Myocyte (in vitro differentiated cells): ENCODE data around the gene LSS. TPM values are rescaled to one million over a fixed set of nuclear protein-coding genes. Genes with fewer than 3 reads are reported as not detected.
"Not testable (repeated sequence)": the region's sequence is repeated elsewhere in the genome, so short reads cannot be mapped to it uniquely, and the experiment has no call there.

Experiments used
- DNase-seq: peaks from one replicate; pipeline ENCODE4 v3.0.0-alpha.2; 2012; ENCODE audit warnings: low read depth
- total RNA-seq: library from RNA; depleted of rRNA; stranded (reverse); fragments of >200 nt; gene quantifications from 2 replicates; pipeline ENCODE4 v1.2.3, GENCODE V29; 2014

The LSS gene
- total RNA-seq, 1 donor from 2014 or later, result 211 TPM

- no peak for DNase-seq
These were observed 86.6 kb downstream of the LSS start for GRCh38 chr21:46141767-46142581.

DNA sequence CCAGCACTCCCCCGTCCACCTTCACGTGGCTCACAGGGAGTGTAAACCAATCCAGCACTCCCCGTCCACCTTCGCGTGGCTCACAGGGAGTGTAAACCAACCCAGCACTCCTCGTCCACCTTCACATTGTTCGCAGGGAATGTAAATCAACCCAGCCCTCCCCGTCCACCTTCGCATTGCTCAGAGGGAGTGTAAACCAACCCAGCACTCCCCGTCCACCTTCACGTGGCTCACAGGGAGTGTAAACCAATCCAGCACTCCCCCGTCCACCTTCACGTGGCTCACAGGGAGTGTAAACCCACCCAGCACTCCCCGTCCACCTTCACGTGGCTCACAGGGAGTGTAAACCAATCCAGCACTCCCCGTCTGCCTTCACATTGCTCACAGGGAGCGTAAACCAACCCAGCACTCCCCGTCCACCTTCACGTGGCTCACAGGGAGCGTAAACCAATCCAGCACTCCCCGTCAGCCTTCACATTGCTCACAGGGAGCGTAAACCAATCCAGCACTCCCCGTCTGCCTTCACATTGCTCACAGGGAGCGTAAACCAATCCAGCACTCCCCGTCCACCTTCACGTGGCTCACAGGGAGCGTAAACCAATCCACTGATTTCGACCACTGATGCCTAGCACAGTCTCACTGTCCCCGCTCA, 88.1 kb downstream of the LSS start:
- DNase-seq, result not testable (repeated sequence)

DNA sequence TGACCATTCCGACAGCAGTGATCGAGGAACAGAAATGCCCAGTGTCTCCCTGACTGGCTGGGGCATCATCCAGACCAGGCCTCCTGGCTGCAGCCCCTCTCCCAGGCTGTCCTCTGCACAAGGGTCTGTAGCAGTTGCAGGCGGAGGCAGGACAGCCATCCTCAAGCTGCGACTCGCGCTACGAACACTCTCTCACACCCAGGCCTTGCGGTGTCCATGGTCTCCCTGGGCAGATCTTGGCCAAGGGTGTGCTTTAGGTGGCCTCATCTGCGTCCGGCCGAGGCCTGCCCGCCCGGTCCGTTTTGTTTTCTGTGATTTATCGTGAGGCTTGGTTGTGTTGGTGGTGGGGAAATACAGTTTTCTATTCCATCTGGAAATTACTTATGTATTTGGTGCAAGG, 88.9 kb downstream of the LSS start:
- no peak for DNase-seq

DNA sequence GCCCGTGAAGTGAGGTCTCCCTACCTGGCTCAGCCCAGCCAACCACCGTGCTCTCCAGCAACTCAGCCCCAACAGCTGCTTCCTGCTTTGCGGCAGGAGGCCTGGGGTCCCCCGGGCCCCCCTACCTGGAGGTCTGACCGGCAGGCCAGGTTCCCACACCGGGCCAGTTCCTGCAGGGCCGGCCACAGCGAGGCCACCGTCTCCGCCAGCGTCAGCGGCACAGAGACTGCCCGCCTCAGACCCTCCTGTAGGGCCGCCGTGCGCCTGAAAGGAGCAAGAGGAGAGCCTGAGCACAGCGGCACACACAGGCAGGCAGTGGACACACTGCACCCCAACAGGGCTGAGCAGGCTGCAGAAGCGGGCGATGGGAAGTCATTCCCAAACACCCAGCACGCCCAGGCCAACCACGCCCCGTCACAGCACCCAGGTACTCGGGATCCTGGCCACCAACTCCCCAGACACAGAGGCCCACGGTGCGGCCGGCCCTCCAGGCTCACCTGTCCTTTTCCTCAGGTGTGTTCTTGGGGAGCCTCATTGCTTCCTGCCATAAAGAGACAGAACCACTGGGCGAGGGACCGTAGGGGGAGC, 90.1 kb downstream of the LSS start:
- no peak for DNase-seq

Other genes starting within 250 kb of the LSS start
- 678 and 866 TPM in 2 replicates for gene COL6A1, start 247.0 kb downstream of the LSS start, total RNA-seq
- 941 and 998 TPM in 2 replicates for gene COL6A2, start 130.7 kb downstream of the LSS start, total RNA-seq
- gene FTCD, start 73.2 kb downstream of the LSS start, total RNA-seq, result 0.37 TPM in 1 of 2 replicates, not detected in the other
- 16.1 and 16.8 TPM in 2 replicates for gene SPATC1L, start 44.3 kb downstream of the LSS start, total RNA-seq
- 85.4 and 103 TPM in 2 replicates for gene MCM3AP, start 56.8 kb upstream of the LSS start, total RNA-seq
- 21.5 and 31.5 TPM in 2 replicates for gene YBEY, start 57.6 kb upstream of the LSS start, total RNA-seq
- 1.2 and 1.7 TPM in 2 replicates for gene C21orf58, start 95.1 kb upstream of the LSS start, total RNA-seq
- gene PCNT, start 95.4 kb upstream of the LSS start, total RNA-seq, result 32.2 and 40.8 TPM in 2 replicates
- 14.6 and 17.7 TPM in 2 replicates for gene DIP2A, start 230.1 kb upstream of the LSS start, total RNA-seq